ENCODE data around the gene ILRUN.
"Not testable (repeated sequence)": the region's sequence is repeated elsewhere in the genome, so short reads cannot be mapped to it uniquely, and the experiment has no call there.

The ILRUN gene

DNA sequence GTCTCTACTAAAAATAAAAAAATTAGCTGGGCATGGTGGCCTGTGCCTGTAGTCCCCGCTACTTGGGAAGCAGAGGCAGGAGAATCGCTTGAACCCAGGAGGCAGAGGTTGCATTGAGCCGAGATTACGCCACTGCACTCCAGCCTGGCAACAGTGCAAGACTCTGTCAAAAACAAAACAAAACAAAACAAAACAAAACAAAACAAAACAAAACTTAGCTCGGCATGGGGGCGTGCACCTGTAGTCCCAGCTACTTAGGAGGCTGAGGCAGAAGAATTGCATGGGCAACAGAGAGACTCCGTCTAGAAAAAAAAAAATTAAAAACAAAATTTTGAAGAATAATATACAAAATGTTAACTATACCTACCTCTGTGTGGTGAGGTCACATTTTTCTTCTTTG lies 16.3 kb upstream of the ILRUN start:
- WGBS (ENCODE audit: extremely low coverage, insufficient coverage, low lambda C conversion rate): no CpG with 5 or more reads among the region's 7 CpGs
- not testable (repeated sequence) for H3K4ac ChIP-seq (ENCODE audit: low read depth, low read length); H3K27me3 ChIP-seq (ENCODE audit: insufficient read depth, low read length, poor library complexity); H3K18ac ChIP-seq (ENCODE audit: low read length); H3K4me3 ChIP-seq (ENCODE audit: low read length); H2AK5ac ChIP-seq (ENCODE audit: low read length); H3K4me1 ChIP-seq (ENCODE audit: control insufficient read depth, low read depth, low read length); H3K27ac ChIP-seq (ENCODE audit: low read depth, low read length); H4K5ac ChIP-seq (ENCODE audit: low read length); H3K79me2 ChIP-seq (ENCODE audit: control insufficient read depth, insufficient read depth, low read length); DNase-seq; H2BK120ac ChIP-seq (ENCODE audit: low read depth, low read length); H2BK5ac ChIP-seq (ENCODE audit: low read length); H3K79me1 ChIP-seq (ENCODE audit: low read length); H3K4me2 ChIP-seq (ENCODE audit: low read length); H3K56ac ChIP-seq (ENCODE audit: low read length); H3K36me3 ChIP-seq (ENCODE audit: control insufficient read depth, insufficient read depth, low read length); H3K9ac ChIP-seq (ENCODE audit: low read length); H2BK15ac ChIP-seq (replicated peaks; ENCODE audit: low read depth); H4K8ac ChIP-seq (ENCODE audit: low read depth, low read length); H3K23ac ChIP-seq (ENCODE audit: low read length)

DNA sequence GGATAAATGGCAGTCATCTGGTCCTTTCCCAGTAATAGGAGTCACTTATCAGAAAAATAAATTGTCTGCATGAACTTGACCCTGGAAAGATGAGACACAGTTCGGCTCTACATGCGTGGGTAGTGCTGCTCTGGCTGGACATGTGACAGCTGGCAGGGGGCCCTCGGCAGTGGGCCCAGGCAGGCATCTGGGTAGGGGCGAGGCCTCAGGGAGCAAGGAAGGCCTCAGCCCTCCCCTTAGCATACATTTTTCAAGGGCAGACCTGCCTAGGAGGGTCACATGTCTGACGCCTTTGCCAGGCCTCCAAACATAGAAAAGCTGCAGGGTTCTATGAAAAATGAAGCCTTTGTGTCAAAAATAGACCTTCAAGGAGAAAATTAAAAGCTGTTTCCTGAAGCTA lies 12.8 kb upstream of the ILRUN start:
- H2AK5ac ChIP-seq (ENCODE audit: low read length): no peak overlapping the region
- no peak overlapping the region for H3K56ac ChIP-seq (ENCODE audit: low read length)
- no peak overlapping the region for H3K4ac ChIP-seq (ENCODE audit: low read depth, low read length)
- H3K27ac ChIP-seq (ENCODE audit: low read depth, low read length): no peak overlapping the region
- H2BK5ac ChIP-seq (ENCODE audit: low read length): no peak overlapping the region
- H3K27me3 ChIP-seq (ENCODE audit: insufficient read depth, low read length, poor library complexity): no peaks in the 10 kb centered on the region
- no peak overlapping the region for H2BK15ac ChIP-seq (replicated peaks; ENCODE audit: low read depth)
- no peaks in the 10 kb centered on the region for H3K79me2 ChIP-seq (ENCODE audit: control insufficient read depth, insufficient read depth, low read length)
- H2BK120ac ChIP-seq (ENCODE audit: low read depth, low read length): no peak overlapping the region
- no peak overlapping the region for H3K18ac ChIP-seq (ENCODE audit: low read length)
- no peak overlapping the region for H3K9ac ChIP-seq (ENCODE audit: low read length)
- H4K5ac ChIP-seq (ENCODE audit: low read length): no peak overlapping the region
- no peak overlapping the region for H3K4me3 ChIP-seq (ENCODE audit: low read length)
- WGBS (ENCODE audit: extremely low coverage, insufficient coverage, low lambda C conversion rate): no CpG with 5 or more reads among the region's 5 CpGs
- H3K36me3 ChIP-seq (ENCODE audit: control insufficient read depth, insufficient read depth, low read length): no peaks in the 10 kb centered on the region
- DNase-seq: no peak
- no peaks in the 10 kb centered on the region for H3K79me1 ChIP-seq (ENCODE audit: low read length)
- no peaks in the 10 kb centered on the region for H3K4me1 ChIP-seq (ENCODE audit: control insufficient read depth, low read depth, low read length)
- H4K8ac ChIP-seq (ENCODE audit: low read depth, low read length): no peak overlapping the region
- no peak overlapping the region for H3K4me2 ChIP-seq (ENCODE audit: low read length)
- no peak overlapping the region for H3K23ac ChIP-seq (ENCODE audit: low read length)

DNA sequence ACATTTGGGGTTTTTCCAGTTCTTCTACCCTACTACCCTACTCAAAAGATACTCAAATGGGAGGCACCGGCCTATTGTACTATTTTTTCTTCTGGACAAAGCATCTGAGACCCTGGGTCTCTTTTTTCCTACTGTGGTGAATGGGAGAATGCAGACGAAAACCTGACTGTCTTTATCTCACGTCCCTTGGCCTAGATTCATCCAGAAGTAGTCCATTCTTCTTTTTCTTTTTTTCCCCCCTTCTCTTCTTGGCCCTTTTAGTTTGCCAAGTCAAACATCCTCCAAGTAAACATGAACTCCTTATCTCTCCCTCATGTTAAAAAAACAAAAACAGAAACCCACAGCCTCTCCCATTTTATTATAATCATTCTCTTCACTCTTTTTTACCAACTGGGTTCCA lies 8.7 kb upstream of the ILRUN start:
- no peaks in the 10 kb centered on the region for H3K4me1 ChIP-seq (ENCODE audit: control insufficient read depth, low read depth, low read length)
- H4K5ac ChIP-seq (ENCODE audit: low read length): no peak overlapping the region
- H3K4ac ChIP-seq (ENCODE audit: low read depth, low read length): no peak overlapping the region
- WGBS (ENCODE audit: extremely low coverage, insufficient coverage, low lambda C conversion rate): no CpG with 5 or more reads among the region's 3 CpGs
- H3K9ac ChIP-seq (ENCODE audit: low read length): no peak overlapping the region
- no peaks in the 10 kb centered on the region for H3K79me1 ChIP-seq (ENCODE audit: low read length)
- no peak overlapping the region for H3K4me2 ChIP-seq (ENCODE audit: low read length)
- H3K36me3 ChIP-seq (ENCODE audit: control insufficient read depth, insufficient read depth, low read length): no peaks in the 10 kb centered on the region
- DNase-seq: no peak
- no peak overlapping the region for H2BK5ac ChIP-seq (ENCODE audit: low read length)
- H2AK5ac ChIP-seq (ENCODE audit: low read length): no peak overlapping the region
- no peak overlapping the region for H4K8ac ChIP-seq (ENCODE audit: low read depth, low read length)
- H3K23ac ChIP-seq (ENCODE audit: low read length): no peak overlapping the region
- no peaks in the 10 kb centered on the region for H3K79me2 ChIP-seq (ENCODE audit: control insufficient read depth, insufficient read depth, low read length)
- H3K27ac ChIP-seq (ENCODE audit: low read depth, low read length): no peak overlapping the region
- H3K4me3 ChIP-seq (ENCODE audit: low read length): no peak overlapping the region
- H3K27me3 ChIP-seq (ENCODE audit: insufficient read depth, low read length, poor library complexity): no peaks in the 10 kb centered on the region
- H2BK15ac ChIP-seq (replicated peaks; ENCODE audit: low read depth): no peak overlapping the region
- H3K56ac ChIP-seq (ENCODE audit: low read length): no peak overlapping the region
- no peak overlapping the region for H3K18ac ChIP-seq (ENCODE audit: low read length)
- no peak overlapping the region for H2BK120ac ChIP-seq (ENCODE audit: low read depth, low read length)

DNA sequence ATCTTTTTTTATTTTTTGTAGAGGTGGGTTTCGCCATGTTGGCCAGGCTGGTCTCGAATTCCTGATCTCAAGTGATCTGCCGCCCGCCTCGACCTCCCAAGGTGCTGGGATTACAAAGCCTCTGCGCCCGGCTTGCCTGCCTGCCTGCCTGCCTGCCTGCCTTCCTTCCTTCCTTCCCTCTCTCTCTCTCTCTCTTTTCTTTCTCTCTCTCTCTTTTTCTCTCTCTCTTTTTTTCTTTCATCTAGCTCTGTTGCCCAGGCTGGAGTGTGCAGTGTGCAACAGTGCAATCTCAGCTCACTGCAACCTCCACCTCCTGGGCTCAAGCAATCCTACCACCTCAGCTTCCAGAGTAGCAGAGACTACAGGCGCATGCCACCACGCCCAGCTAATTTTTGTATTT lies 4.6 kb upstream of the ILRUN start:
- Histone ChIP-seq H3K27ac (ENCODE audit: low read depth, low read length) (no peak overlapping the region), H3K4ac (ENCODE audit: low read depth, low read length) (no peak overlapping the region), H2AK5ac (ENCODE audit: low read length) (no peak overlapping the region), H3K4me2 (ENCODE audit: low read length) (no peak overlapping the region), H2BK15ac (replicated peaks; ENCODE audit: low read depth) (no peak overlapping the region), H3K4me3 (ENCODE audit: low read length) (no peak overlapping the region), H2BK5ac (ENCODE audit: low read length) (no peak overlapping the region), H3K4me1 (ENCODE audit: control insufficient read depth, low read depth, low read length) (no peaks in the 10 kb centered on the region), H3K79me2 (ENCODE audit: control insufficient read depth, insufficient read depth, low read length) (peaks cover 3% of the 10 kb centered on the region), H4K8ac (ENCODE audit: low read depth, low read length) (no peak overlapping the region), H3K9ac (ENCODE audit: low read length) (no peak overlapping the region), H3K79me1 (ENCODE audit: low read length) (peaks cover 2% of the 10 kb centered on the region), H3K36me3 (ENCODE audit: control insufficient read depth, insufficient read depth, low read length) (no peaks in the 10 kb centered on the region), H2BK120ac (ENCODE audit: low read depth, low read length) (no peak overlapping the region), H3K56ac (ENCODE audit: low read length) (no peak overlapping the region), H4K5ac (ENCODE audit: low read length) (no peak overlapping the region), H3K27me3 (ENCODE audit: insufficient read depth, low read length, poor library complexity) (no peaks in the 10 kb centered on the region), H3K18ac (ENCODE audit: low read length) (no peak overlapping the region), H3K23ac (ENCODE audit: low read length) (no peak overlapping the region)
- WGBS (ENCODE audit: extremely low coverage, insufficient coverage, low lambda C conversion rate): no CpG with 5 or more reads among the region's 9 CpGs
- DNase-seq: no peak

DNA sequence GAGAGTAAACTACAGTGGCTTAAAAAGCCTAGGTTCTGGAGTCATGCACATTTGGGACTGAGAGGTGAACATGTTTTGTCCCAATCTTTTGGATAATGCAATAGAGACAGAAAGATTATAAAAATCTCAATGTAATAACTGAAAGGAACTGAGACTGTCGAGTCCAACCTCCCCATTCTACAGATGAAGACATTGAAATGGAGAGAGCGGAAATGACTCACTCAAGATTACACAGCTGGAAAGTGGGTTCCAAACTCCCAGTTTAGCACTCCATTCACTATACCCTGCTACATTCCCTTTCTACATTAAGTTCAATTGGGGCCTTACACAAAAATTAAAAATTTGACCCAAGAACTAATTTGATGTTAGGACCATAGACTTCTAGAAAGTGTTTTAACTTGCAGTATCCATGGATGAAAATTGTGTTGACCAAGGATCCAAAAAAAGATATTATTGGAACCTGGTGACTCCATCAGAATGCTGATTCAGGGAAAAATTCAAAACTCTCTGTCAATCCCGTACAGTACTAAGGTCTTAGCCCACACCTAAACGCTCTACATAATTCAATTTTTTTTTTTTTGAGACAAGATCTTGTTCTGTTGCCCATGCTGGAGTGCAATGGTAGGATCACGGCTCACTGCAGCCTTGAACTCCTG lies 1.5 kb upstream of the ILRUN start:
- H3K27me3 ChIP-seq (ENCODE audit: insufficient read depth, low read length, poor library complexity): no peaks in the 10 kb centered on the region
- H3K36me3 ChIP-seq (ENCODE audit: control insufficient read depth, insufficient read depth, low read length): no peaks in the 10 kb centered on the region
- no peak overlapping the region for H3K4me2 ChIP-seq (ENCODE audit: low read length)
- H2AK5ac ChIP-seq (ENCODE audit: low read length): no peak overlapping the region
- no peak overlapping the region for H3K9ac ChIP-seq (ENCODE audit: low read length)
- no peak overlapping the region for H2BK120ac ChIP-seq (ENCODE audit: low read depth, low read length)
- H2BK5ac ChIP-seq (ENCODE audit: low read length): no peak overlapping the region
- no CpG with 5 or more reads among the region's 5 CpGs for WGBS (ENCODE audit: extremely low coverage, insufficient coverage, low lambda C conversion rate)
- peaks cover 6% of the 10 kb centered on the region for H3K4me1 ChIP-seq (ENCODE audit: control insufficient read depth, low read depth, low read length)
- no peak overlapping the region for H3K18ac ChIP-seq (ENCODE audit: low read length)
- H3K23ac ChIP-seq (ENCODE audit: low read length): no peak overlapping the region
- H3K56ac ChIP-seq (ENCODE audit: low read length): no peak overlapping the region
- no peak overlapping the region for H2BK15ac ChIP-seq (replicated peaks; ENCODE audit: low read depth)
- H4K5ac ChIP-seq (ENCODE audit: low read length): no peak overlapping the region
- H4K8ac ChIP-seq (ENCODE audit: low read depth, low read length): no peak overlapping the region
- H3K79me2 ChIP-seq (ENCODE audit: control insufficient read depth, insufficient read depth, low read length): peaks cover 23% of the 10 kb centered on the region
- H3K4ac ChIP-seq (ENCODE audit: low read depth, low read length): no peak overlapping the region
- no peak overlapping the region for H3K27ac ChIP-seq (ENCODE audit: low read depth, low read length)
- no peak overlapping the region for H3K4me3 ChIP-seq (ENCODE audit: low read length)
- peaks cover 11% of the 10 kb centered on the region for H3K79me1 ChIP-seq (ENCODE audit: low read length)
- no peak for DNase-seq

DNA sequence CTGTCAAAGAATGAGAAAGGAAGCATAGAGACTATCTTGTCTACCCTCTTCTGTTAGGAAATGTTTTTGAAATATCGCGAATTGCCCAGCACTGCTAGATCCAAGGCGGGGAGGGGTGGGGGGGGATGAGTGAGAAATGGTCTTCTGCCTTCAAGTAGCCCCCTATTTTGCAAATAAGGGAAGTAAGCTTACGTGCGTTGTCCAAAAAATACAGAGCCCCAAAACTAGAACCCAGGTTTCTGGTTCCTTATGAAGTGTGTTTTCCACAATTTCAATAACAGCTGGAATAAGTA lies 923 bp upstream of the ILRUN start:
- no CpG with 5 or more reads among the region's 5 CpGs for WGBS (ENCODE audit: extremely low coverage, insufficient coverage, low lambda C conversion rate)
- Histone ChIP-seq H3K56ac (ENCODE audit: low read length) (no peak overlapping the region), H2BK15ac (replicated peaks; ENCODE audit: low read depth) (no peak overlapping the region), H3K18ac (ENCODE audit: low read length) (no peak overlapping the region), H3K4me1 (ENCODE audit: control insufficient read depth, low read depth, low read length) (peaks cover 6% of the 10 kb centered on the region), H2AK5ac (ENCODE audit: low read length) (no peak overlapping the region), H2BK5ac (ENCODE audit: low read length) (no peak overlapping the region), H2BK120ac (ENCODE audit: low read depth, low read length) (no peak overlapping the region), H3K4me3 (ENCODE audit: low read length) (no peak overlapping the region), H3K27me3 (ENCODE audit: insufficient read depth, low read length, poor library complexity) (no peaks in the 10 kb centered on the region), H3K23ac (ENCODE audit: low read length) (no peak overlapping the region), H3K79me1 (ENCODE audit: low read length) (peaks cover 11% of the 10 kb centered on the region), H3K4ac (ENCODE audit: low read depth, low read length) (no peak overlapping the region), H4K5ac (ENCODE audit: low read length) (no peak overlapping the region), H3K79me2 (ENCODE audit: control insufficient read depth, insufficient read depth, low read length) (peaks cover 27% of the 10 kb centered on the region), H3K9ac (ENCODE audit: low read length) (no peak overlapping the region), H4K8ac (ENCODE audit: low read depth, low read length) (no peak overlapping the region), H3K36me3 (ENCODE audit: control insufficient read depth, insufficient read depth, low read length) (no peaks in the 10 kb centered on the region), H3K4me2 (ENCODE audit: low read length) (no peak overlapping the region), H3K27ac (ENCODE audit: low read depth, low read length) (no peak overlapping the region)
- no peak for DNase-seq
